Measurements from ENCODE around the gene DUS2. TPM values are rescaled to one million over a fixed set of nuclear protein-coding genes. Genes with fewer than 3 reads are reported as not detected.

The DUS2 gene
- total RNA-seq, 1 donor from 2014 or later = 9.0 TPM

Small RNA genes within 50 kb of the gene (small RNA-seq; reads per million reads assigned to genes)
- gene RF00019 (not detected), gene RNU6-359P (not detected)

Other genes with a start within 250 kb of the DUS2 start
- 4.4 TPM for gene RANBP10, start 216.7 kb upstream of the DUS2 start, total RNA-seq
- 3.7 TPM for gene TSNAXIP1, start 216.4 kb upstream of the DUS2 start, total RNA-seq
- gene THAP11, start 181.0 kb upstream of the DUS2 start, total RNA-seq = 25.3 TPM
- 73.2 TPM for gene NUTF2, start 176.4 kb upstream of the DUS2 start, total RNA-seq
- 19.7 TPM for gene CENPT, start 175.6 kb upstream of the DUS2 start, total RNA-seq
- 45.2 TPM for gene EDC4, start 150.2 kb upstream of the DUS2 start, total RNA-seq
- not detected for gene NRN1L, start 138.4 kb upstream of the DUS2 start, total RNA-seq
- 5.1 TPM for gene PSKH1, start 130.0 kb upstream of the DUS2 start, total RNA-seq
- gene CTRL, start 91.4 kb upstream of the DUS2 start, total RNA-seq = 1.4 TPM
- gene PSMB10, start 86.4 kb upstream of the DUS2 start, total RNA-seq = 13.3 TPM
- gene LCAT, start 79.2 kb upstream of the DUS2 start, total RNA-seq = 0.47 TPM
- gene SLC12A4, start 54.6 kb upstream of the DUS2 start, total RNA-seq = 8.0 TPM
- gene DPEP3, start 42.8 kb upstream of the DUS2 start, total RNA-seq = not detected
- not detected for gene DPEP2, start 23.8 kb upstream of the DUS2 start, total RNA-seq
- gene DPEP2NB, start 7.4 kb upstream of the DUS2 start, total RNA-seq = not detected
- 11.2 TPM for gene DDX28, start 52 bp upstream of the DUS2 start, total RNA-seq
- gene NFATC3, start 62.1 kb downstream of the DUS2 start, total RNA-seq = 23.2 TPM
- gene ESRP2, start 212.8 kb downstream of the DUS2 start, total RNA-seq = not detected
- gene PLA2G15, start 222.1 kb downstream of the DUS2 start, total RNA-seq = 17.3 TPM
- gene SLC7A6, start 241.2 kb downstream of the DUS2 start, total RNA-seq = 20.1 TPM

Measured in occipital lobe (tissue), 2 donors.